GM18505 (cell line): ENCODE measurements around the gene GFY.
"Not testable (repeated sequence)": the region's sequence is repeated elsewhere in the genome, so short reads cannot be mapped to it uniquely, and the experiment has no call there.

Experiments
- ATAC-seq: cut with Tn5 transposase; IDR thresholded peaks from one replicate; pipeline ENCODE4 v1.9.1; 2021; ENCODE audit not compliant: unreplicated experiment
- POLR2A ChIP-seq: IDR thresholded peaks from 4 replicates; pipeline ENCODE4 v1.6.1; 2011; ENCODE audit warnings: borderline replicate concordance; ENCODE audit not compliant: insufficient read depth, insufficient read length; ENCODE audit errors: extremely low read depth

Gene GFY

GRCh38 chr19:49451430-49452181 lies 26.4 kb downstream of the GFY start, which contains the start of gene PIH1D1:
PIH1D1 (minus strand) TSS chr19:49451814; CDS start chr19:49451574, 240 bp downstream.
- ATAC-seq, result peak; percentile 56
- peak; percentile 70 for TF ChIP-seq POLR2A

GRCh38 chr19:49453013-49453756 lies 28.0 kb downstream of the GFY start, which contains the start of gene ALDH16A1:
ALDH16A1 (plus strand) TSS chr19:49453225; CDS start chr19:49453332, 107 bp downstream.
- ATAC-seq, result peak; percentile 79
- peak; percentile 94 for TF ChIP-seq POLR2A

- TF ChIP-seq POLR2A, result no peak
- no peak for ATAC-seq
These were observed 28.6 kb downstream of the GFY start for GRCh38 chr19:49453757-49454240.

- TF ChIP-seq POLR2A, result no peak
- no peak for ATAC-seq
These were observed 30.6 kb downstream of the GFY start for GRCh38 chr19:49455773-49456172.

- TF ChIP-seq POLR2A, result no peak
- no peak for ATAC-seq
These were observed 31.1 kb downstream of the GFY start for GRCh38 chr19:49456326-49456725.

GRCh38 chr19:49458567-49458903 lies 33.3 kb downstream of the GFY start:
- no peak for ATAC-seq
- TF ChIP-seq POLR2A, result no peak

GRCh38 chr19:49459388-49459787 lies 34.2 kb downstream of the GFY start:
- ATAC-seq, result no peak
- TF ChIP-seq POLR2A, result no peak

GRCh38 chr19:49461130-49461529 lies 35.9 kb downstream of the GFY start:
- not testable (repeated sequence) for ATAC-seq

GRCh38 chr19:49461656-49462055 lies 36.5 kb downstream of the GFY start:
- ATAC-seq, result no peak
- TF ChIP-seq POLR2A, result no peak

- no peak for ATAC-seq
- no peak for TF ChIP-seq POLR2A
These were observed 37.3 kb downstream of the GFY start for GRCh38 chr19:49462492-49462891.

GRCh38 chr19:49463960-49464740 lies 39.0 kb downstream of the GFY start:
- TF ChIP-seq POLR2A, result no peak
- ATAC-seq, result no peak

- no peak for TF ChIP-seq POLR2A
- ATAC-seq, result no peak
These were observed 40.2 kb downstream of the GFY start for GRCh38 chr19:49465371-49465770.

GRCh38 chr19:49468199-49468598 lies 43.0 kb downstream of the GFY start:
- no peak for ATAC-seq
- TF ChIP-seq POLR2A, result no peak
